ENCODE results near the gene UQCC2. TPM values are rescaled to one million over a fixed set of nuclear protein-coding genes. Genes with fewer than 3 reads are reported as not detected.
A peak's percentile ranks its signal among the peaks of the same experiment; 100 is the strongest.

UQCC2 gene
- total RNA-seq, 1 experiment from 2014 or later, result 71.2 TPM

- Histone ChIP-seq H3K4me1 (replicated peaks; ENCODE audit: insufficient read depth) (peaks cover 3% of the 10 kb centered on the region), H3K27ac (no peak overlapping the region), H3K79me2 (ENCODE audit: low read depth) (no peaks in the 10 kb centered on the region), H3K27me3 (ENCODE audit: insufficient read depth, low read depth) (no peaks in the 10 kb centered on the region), H2AFZ (no peak overlapping the region), H3F3A (ENCODE audit: insufficient read depth, low read depth) (peaks cover 14% of the 10 kb centered on the region; the same call in 1 of the 2 replicates), H3K36me3 (ENCODE audit: low read depth) (peaks cover 30% of the 10 kb centered on the region), H3K4me3 (no peak overlapping the region), H3K4me2 (no peak overlapping the region), H4K20me1 (ENCODE audit: insufficient read depth) (no peaks in the 10 kb centered on the region), H3K9me2 (ENCODE audit: insufficient read depth) (no peaks in the 10 kb centered on the region), H3K9me3 (ENCODE audit: insufficient read depth, low read depth) (no peaks in the 10 kb centered on the region)
- BruUV-seq (replicated peaks), result no TSS peak
- POLR2A ChIA-PET (ENCODE audit: unreplicated experiment), result no interaction called here
- intact Hi-C loops (cut with micrococcal nuclease; ENCODE audit: unreplicated experiment), result no loop called here
- DNase-seq, result no peak
- TF ChIP-seq CTCF (conservative IDR thresholded peaks at IDR 0.05) (no peak), EZH2 (IDR thresholded peaks at IDR 0.05; ENCODE audit: low read depth) (no peak)
- CTCF ChIA-PET, result no interaction called here
Observed at GRCh38 chr6:33678233-33678931, 33.1 kb downstream of the UQCC2 start.

- ChIA-PET POLR2A (ENCODE audit: unreplicated experiment) (no interaction called here), CTCF (no interaction called here)
- Histone ChIP-seq H3K4me2 (no peak overlapping the region), H3K4me1 (replicated peaks; ENCODE audit: insufficient read depth) (peaks cover 9% of the 10 kb centered on the region), H3K27ac (no peak overlapping the region), H2AFZ (no peak overlapping the region), H3F3A (ENCODE audit: insufficient read depth, low read depth) (peaks cover 14% of the 10 kb centered on the region; the same call in 1 of the 2 replicates), H3K9me3 (ENCODE audit: insufficient read depth, low read depth) (no peaks in the 10 kb centered on the region), H3K79me2 (ENCODE audit: low read depth) (no peaks in the 10 kb centered on the region), H3K27me3 (ENCODE audit: insufficient read depth, low read depth) (no peaks in the 10 kb centered on the region), H3K9me2 (ENCODE audit: insufficient read depth) (no peaks in the 10 kb centered on the region), H3K4me3 (no peak overlapping the region), H4K20me1 (ENCODE audit: insufficient read depth) (no peaks in the 10 kb centered on the region), H3K36me3 (ENCODE audit: low read depth) (peaks cover 30% of the 10 kb centered on the region)
- intact Hi-C loops (cut with micrococcal nuclease; ENCODE audit: unreplicated experiment), result no loop called here
- no peak for TF ChIP-seq CTCF (conservative IDR thresholded peaks at IDR 0.05)
- no peak for TF ChIP-seq EZH2 (IDR thresholded peaks at IDR 0.05; ENCODE audit: low read depth)
- no TSS peak for BruUV-seq (replicated peaks)
- DNase-seq, result no peak
Observed at GRCh38 chr6:33677689-33678088, 33.8 kb downstream of the UQCC2 start.

GRCh38 chr6:33677143-33677660, 34.3 kb downstream of the UQCC2 start:
- no peaks in the 10 kb centered on the region for H3K9me3 ChIP-seq (ENCODE audit: insufficient read depth, low read depth)
- no peak overlapping the region for H3K27ac ChIP-seq
- no peak overlapping the region for H2AFZ ChIP-seq
- no peaks in the 10 kb centered on the region for H4K20me1 ChIP-seq (ENCODE audit: insufficient read depth)
- H3K4me3 ChIP-seq, result no peak overlapping the region
- H3K9me2 ChIP-seq (ENCODE audit: insufficient read depth), result no peaks in the 10 kb centered on the region
- TSS peak; percentile 6 for BruUV-seq (replicated peaks)
- peaks cover 30% of the 10 kb centered on the region for H3K36me3 ChIP-seq (ENCODE audit: low read depth)
- no peak for TF ChIP-seq EZH2 (IDR thresholded peaks at IDR 0.05; ENCODE audit: low read depth)
- no peak for TF ChIP-seq CTCF (conservative IDR thresholded peaks at IDR 0.05)
- intact Hi-C loops (cut with micrococcal nuclease; ENCODE audit: unreplicated experiment), result no loop called here
- no peaks in the 10 kb centered on the region for H3K27me3 ChIP-seq (ENCODE audit: insufficient read depth, low read depth)
- H3K4me2 ChIP-seq, result no peak overlapping the region
- H3K79me2 ChIP-seq (ENCODE audit: low read depth), result no peaks in the 10 kb centered on the region
- DNase-seq, result no peak
- ChIA-PET CTCF (no interaction called here), POLR2A (ENCODE audit: unreplicated experiment) (no interaction called here)
- peaks cover 9% of the 10 kb centered on the region for H3K4me1 ChIP-seq (replicated peaks; ENCODE audit: insufficient read depth)
- peaks cover 19% of the 10 kb centered on the region; the same call in 1 of the 2 replicates for H3F3A ChIP-seq (ENCODE audit: insufficient read depth, low read depth)

All from PC-9 (cell line).